SK-N-MC (cell line): ENCODE data around the gene NIPAL3.
"Not testable (repeated sequence)": the region's sequence is repeated elsewhere in the genome, so short reads cannot be mapped to it uniquely, and the experiment has no call there.

Source experiments
- EZH2 ChIP-seq: fragments of 200-600 bp; sonication (generic); IDR thresholded peaks from one replicate; pipeline ENCODE4 v1.6.1; 2017; ENCODE audit warnings: antibody characterized with exemption
- FOXP2 ChIP-seq: optimal IDR thresholded peaks from 2 replicates; pipeline ENCODE3; 2011; ENCODE audit warnings: mild to moderate bottlenecking, moderate library complexity; ENCODE audit not compliant: insufficient read depth; ENCODE audit errors: extremely low read length, control extremely low read depth
- POLR2AphosphoS5 ChIP-seq: IDR thresholded peaks from 2 replicates; pipeline ENCODE4 v1.6.1; 2012; ENCODE audit warnings: mild to moderate bottlenecking, low read depth, low read length, borderline replicate concordance

GRCh38 chr1:24492935-24493334 lies 77.3 kb downstream of the NIPAL3 start:
- not testable (repeated sequence) for TF ChIP-seq POLR2AphosphoS5, EZH2, FOXP2
